Fibroblast of gingiva (primary cell): ENCODE measurements around the gene MRPS16.
A peak's percentile ranks its signal among the peaks of the same experiment; 100 is the strongest.
"Not testable (repeated sequence)": the region's sequence is repeated elsewhere in the genome, so short reads cannot be mapped to it uniquely, and the experiment has no call there.

Experiments
- DNase-seq: peaks from one replicate; pipeline ENCODE4 v3.0.0-alpha.2; 2011; ENCODE audit warnings: low read depth

MRPS16 gene

GRCh38 chr10:73252445-73253224, at the start of gene MRPS16:
MRPS16 (minus strand) TSS chr10:73252644; CDS start chr10:73252482, 162 bp downstream.
- peak; percentile 96 for DNase-seq

- DNase-seq, result no peak
Observed at GRCh38 chr10:73296946-73297345, 44.5 kb upstream of the MRPS16 start.

DNA sequence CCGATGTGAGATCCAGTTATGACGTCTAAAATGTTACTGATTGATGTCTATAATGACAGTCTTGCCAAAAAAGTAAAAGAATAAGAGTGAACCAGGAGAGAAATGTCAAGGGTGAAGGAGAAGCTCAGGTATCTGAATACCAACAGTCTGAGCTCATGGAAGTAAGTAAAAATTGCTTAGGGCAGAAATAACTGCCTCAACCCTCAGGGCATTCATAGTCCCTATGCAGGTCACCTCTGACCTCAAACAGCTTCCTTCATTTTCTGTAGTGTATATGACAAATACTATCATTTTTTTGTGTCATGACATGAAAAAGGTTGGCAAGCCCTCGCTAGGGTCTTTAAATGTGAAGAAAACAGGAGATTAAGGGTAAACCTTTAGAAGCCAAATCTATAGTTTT, 41.0 kb upstream of the MRPS16 start:
- no peak for DNase-seq

DNA sequence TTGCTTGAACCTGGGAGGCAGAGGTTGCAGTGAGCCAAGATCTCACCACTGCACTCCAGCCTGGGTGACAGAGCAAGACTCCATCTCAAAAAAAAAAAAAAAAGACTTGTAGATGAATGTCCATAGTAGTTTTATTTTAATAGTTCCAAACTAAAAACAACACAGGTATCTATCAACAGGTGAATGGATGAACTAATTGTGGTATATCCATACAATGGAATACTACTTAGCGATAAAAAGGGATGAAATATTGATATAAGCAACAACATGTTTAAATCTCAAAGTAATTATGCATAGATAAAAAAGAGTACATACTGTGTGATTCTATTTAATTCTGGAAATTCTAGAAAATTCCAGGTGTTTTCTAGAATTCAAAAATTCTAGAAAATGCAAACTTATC, 37.5 kb upstream of the MRPS16 start:
- no peak for DNase-seq

- no peak for DNase-seq
Observed at GRCh38 chr10:73287441-73287840, 35.0 kb upstream of the MRPS16 start.

DNA sequence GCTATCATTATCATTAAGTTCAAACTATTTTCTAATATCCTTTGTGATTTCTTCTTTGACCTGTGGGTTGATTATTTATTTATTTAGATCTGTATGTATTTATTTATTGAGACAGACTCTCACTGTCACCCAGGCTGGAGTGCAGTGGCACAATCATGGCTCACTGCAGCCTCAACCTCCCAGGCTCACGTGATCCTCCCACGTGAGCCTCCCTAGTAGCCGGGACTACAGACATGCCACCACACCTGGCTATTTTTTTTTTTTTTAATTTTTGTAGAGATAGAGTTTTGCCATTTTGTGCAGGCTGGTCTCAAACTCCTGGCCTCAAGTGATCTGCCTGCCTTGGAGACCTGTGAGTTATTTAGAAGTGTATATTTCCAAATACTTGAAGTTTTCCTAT, 28.7 kb upstream of the MRPS16 start:
- DNase-seq, result no peak

DNA sequence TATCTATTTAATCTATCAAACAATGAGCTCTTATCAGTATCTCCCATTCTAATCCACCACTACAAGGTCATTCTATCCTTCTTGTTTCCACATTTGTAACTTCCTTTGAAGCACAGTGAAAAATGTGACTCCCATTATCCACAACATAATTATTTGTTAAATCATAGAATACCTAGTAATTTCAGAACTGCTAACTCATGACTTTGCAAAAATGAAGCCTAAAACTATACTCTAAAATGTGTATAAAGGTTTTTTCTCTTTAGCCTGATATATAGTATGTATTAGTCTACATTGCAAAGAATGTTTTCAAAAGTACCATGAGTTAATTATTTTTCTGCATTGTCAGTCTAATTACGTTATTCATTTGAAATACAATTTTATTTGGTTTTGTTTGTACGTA, 12.0 kb upstream of the MRPS16 start:
- no peak for DNase-seq

GRCh38 chr10:73263693-73264347, 11.4 kb upstream of the MRPS16 start:
- peak; percentile 23 for DNase-seq

- no peak for DNase-seq
Observed at GRCh38 chr10:73262880-73263555, 10.6 kb upstream of the MRPS16 start.

- peak; percentile 80 for DNase-seq
Observed at GRCh38 chr10:73262105-73262730, 9.8 kb upstream of the MRPS16 start.

GRCh38 chr10:73261362-73261995, 9.0 kb upstream of the MRPS16 start:
- no peak for DNase-seq

- DNase-seq, result not testable (repeated sequence)
Observed at GRCh38 chr10:73258612-73259011, 6.2 kb upstream of the MRPS16 start.

DNA sequence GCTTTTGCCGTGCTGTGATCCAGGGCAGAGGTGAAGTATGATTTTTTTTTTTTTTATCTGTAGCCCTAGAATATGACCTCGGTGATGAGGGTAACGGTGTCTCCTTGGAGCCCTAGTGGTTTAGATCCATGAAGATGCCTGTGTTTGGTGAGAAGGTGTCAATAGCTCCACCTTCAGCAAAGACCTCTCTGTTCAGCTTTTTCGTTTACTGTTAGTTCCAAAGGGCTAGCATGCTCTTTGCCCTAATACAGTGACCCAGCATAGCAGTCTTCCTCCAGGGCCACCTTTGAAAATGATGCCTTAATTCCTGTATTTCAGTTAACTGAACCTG, 746 bp upstream of the MRPS16 start:
- no peak for DNase-seq

DNA sequence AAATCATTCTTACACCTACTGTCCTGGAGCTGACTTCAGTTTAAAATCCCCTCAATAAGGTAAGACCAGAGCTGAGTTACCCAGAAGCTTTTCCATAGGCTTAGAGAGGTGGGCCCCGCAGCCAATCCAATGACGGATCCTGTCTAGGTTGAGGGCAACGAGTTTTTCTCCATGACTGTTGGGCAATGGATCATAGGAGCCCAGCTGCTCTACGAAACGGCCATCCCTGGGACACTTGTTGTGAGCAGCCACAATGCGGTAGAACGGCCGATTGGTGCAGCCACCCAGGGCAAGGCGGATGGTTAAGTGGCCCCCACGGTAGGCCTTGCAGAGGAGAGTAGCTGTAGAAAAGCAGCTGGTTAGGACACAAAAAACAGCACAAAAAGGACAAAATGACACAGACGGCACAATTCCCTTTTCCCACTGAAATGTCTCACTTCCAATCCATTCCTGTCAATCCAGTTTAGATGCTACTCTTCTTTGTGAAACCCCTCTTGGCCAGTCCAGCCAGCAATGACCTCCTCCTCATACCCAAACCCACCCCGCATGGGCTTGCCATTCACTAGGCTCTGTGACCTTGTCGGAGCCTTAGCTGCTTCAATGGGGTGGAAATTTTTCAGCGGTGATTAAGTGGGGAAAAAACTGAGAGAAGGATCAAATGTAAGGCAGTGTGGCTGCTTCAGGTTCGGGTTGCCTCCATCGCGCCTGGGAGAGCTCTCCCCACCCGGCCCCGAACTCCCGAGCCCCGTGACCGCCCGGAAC, 580 bp downstream of the MRPS16 start:
- no peak for DNase-seq

- no peak for DNase-seq
Observed at GRCh38 chr10:73248259-73248724, 4.2 kb downstream of the MRPS16 start.

DNA sequence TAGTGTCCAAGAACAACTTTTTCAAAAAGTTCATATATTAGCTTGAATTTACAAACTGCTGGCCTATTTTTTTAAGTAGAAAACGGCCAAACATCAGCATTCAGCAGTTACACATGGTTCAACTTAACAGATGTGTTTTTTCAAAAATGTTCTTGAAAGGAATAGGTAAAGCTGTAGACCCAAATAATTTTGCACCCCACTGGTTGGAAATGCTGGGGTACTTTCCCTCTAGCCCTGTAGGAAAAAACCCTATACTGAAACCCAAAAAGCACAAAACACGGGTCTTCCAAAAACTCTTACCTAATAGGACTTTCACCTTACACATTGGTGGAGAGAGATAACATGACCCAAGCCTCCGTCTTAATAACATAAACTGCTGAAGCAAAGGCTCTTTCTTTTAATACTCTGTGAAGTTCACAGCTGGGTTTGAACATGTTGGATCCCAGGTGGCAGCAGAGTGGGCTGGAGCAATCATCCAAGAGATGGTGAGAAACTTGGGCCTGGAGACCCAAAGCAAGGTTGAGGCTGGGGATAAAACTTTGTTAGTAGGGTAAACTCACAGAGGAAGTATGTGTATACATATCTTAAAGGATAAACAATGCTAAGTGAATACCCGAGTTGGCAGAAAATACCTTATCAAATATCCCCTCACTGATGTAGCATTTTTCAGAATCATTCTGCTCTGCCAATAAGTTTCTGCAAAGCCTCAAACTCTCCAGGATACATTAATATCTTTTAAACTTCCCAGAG, 4.8 kb downstream of the MRPS16 start:
- DNase-seq, result no peak

- peak; percentile 92 for DNase-seq
Observed at GRCh38 chr10:73246646-73247508, 5.6 kb downstream of the MRPS16 start, which contains the start of gene DNAJC9. DNAJC9 (minus strand) TSS chr10:73247255; CDS start chr10:73247189, 66 bp downstream.

DNA sequence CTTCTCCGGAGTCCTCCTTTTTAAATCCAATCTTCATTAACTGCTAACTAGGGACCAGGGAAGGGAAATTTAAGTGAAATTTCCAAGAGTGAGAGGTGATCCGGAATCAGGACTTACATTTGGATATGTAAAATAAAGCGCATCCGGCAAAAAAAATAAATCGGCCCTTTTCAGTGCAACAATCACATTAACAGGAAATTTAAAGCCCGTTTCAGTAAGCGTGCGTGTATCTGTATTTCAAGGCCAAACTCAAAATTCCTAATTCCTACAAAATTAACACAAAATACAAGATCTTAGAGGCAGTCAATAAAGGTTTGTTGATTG, 6.2 kb downstream of the MRPS16 start:
- DNase-seq, result no peak

GRCh38 chr10:73244866-73245477, 7.5 kb downstream of the MRPS16 start:
- DNase-seq, result no peak
